Measurements from ENCODE around the gene CDT1. TPM values are rescaled to one million over a fixed set of nuclear protein-coding genes. Genes with fewer than 3 reads are reported as not detected.
"Not testable (repeated sequence)": the region's sequence is repeated elsewhere in the genome, so short reads cannot be mapped to it uniquely, and the experiment has no call there.

CDT1 gene
- total RNA-seq, 3 donors from 2014 or later (not counting 1 experiment from before 2014, with no cell fraction given) = 2.2 to 3.8 (median 2.6) TPM

DNA sequence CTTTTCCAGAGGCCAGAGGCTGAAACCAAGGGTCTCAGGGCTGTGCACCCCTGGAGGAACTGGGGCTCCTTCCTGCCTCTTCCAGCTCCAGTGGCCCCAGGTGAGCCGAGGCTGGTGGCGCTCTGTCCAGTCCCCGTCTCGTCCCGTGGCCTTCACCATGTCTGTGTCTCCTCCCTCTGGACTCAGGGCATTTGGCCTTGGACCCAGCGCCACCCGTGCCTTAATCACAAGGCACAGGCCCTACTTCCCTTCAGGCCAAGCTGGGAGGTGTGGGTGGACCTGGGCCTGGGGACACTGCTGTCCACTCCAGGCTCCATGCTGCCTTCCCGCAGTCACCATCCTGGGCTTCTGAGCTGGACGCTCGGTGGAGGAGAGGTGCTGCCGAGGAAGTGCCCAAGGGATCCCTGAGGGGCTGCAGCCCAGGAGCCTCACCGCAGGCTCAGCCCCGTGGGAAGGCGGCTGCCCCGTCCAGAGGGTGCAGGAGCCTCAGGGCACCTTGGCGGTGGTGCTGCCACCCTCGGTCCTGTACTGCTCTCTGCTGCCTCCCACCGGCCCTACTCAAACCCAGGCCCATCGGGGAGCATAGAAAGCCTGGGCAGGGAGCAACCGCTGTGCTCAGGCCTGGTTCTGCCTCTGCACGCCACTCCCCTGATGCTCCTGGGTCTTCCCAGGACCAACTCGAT, 17.7 kb downstream of the CDT1 start:
- no peaks in the 10 kb centered on the region for H3K36me3 Mint-ChIP-seq
- no peaks in the 10 kb centered on the region for H3K4me1 Mint-ChIP-seq
- no peaks in the 10 kb centered on the region for H3K9me3 Mint-ChIP-seq
- H3K4me3 ChIP-seq (ENCODE audit: low read length) = no peak overlapping the region
- no peak overlapping the region for H3K27ac ChIP-seq (ENCODE audit: low read length)
- WGBS (ENCODE audit: insufficient coverage) = 96% methylated on average over 22 of the region's 22 CpGs
- ATAC-seq = no peak
- H3K4me3 Mint-ChIP-seq = no peak overlapping the region
- no peak for DNase-seq
- no peaks in the 10 kb centered on the region for H3K27me3 ChIP-seq (ENCODE audit: control insufficient read depth, insufficient read depth, low read length)
- no peaks in the 10 kb centered on the region for H3K4me1 ChIP-seq (ENCODE audit: control insufficient read depth, insufficient read depth, low read length)
- peaks cover 18% of the 10 kb centered on the region for H3K36me3 ChIP-seq (ENCODE audit: control insufficient read depth, insufficient read depth, low read length)
- H3K27ac Mint-ChIP-seq = no peak overlapping the region
- no peaks in the 10 kb centered on the region for H3K9me3 ChIP-seq (ENCODE audit: control insufficient read depth, insufficient read depth, low read length)
- intact Hi-C loops (cut with micrococcal nuclease) = no loop called here
- TF ChIP-seq, protein P1, sequence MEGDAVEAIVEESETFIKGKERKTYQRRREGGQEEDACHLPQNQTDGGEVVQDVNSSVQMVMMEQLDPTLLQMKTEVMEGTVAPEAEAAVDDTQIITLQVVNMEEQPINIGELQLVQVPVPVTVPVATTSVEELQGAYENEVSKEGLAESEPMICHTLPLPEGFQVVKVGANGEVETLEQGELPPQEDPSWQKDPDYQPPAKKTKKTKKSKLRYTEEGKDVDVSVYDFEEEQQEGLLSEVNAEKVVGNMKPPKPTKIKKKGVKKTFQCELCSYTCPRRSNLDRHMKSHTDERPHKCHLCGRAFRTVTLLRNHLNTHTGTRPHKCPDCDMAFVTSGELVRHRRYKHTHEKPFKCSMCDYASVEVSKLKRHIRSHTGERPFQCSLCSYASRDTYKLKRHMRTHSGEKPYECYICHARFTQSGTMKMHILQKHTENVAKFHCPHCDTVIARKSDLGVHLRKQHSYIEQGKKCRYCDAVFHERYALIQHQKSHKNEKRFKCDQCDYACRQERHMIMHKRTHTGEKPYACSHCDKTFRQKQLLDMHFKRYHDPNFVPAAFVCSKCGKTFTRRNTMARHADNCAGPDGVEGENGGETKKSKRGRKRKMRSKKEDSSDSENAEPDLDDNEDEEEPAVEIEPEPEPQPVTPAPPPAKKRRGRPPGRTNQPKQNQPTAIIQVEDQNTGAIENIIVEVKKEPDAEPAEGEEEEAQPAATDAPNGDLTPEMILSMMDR (IDR thresholded peaks at IDR 0.05) = no peak
- no peaks in the 10 kb centered on the region for H3K27me3 Mint-ChIP-seq (ENCODE audit: low read depth in 2 of 2)

DNA sequence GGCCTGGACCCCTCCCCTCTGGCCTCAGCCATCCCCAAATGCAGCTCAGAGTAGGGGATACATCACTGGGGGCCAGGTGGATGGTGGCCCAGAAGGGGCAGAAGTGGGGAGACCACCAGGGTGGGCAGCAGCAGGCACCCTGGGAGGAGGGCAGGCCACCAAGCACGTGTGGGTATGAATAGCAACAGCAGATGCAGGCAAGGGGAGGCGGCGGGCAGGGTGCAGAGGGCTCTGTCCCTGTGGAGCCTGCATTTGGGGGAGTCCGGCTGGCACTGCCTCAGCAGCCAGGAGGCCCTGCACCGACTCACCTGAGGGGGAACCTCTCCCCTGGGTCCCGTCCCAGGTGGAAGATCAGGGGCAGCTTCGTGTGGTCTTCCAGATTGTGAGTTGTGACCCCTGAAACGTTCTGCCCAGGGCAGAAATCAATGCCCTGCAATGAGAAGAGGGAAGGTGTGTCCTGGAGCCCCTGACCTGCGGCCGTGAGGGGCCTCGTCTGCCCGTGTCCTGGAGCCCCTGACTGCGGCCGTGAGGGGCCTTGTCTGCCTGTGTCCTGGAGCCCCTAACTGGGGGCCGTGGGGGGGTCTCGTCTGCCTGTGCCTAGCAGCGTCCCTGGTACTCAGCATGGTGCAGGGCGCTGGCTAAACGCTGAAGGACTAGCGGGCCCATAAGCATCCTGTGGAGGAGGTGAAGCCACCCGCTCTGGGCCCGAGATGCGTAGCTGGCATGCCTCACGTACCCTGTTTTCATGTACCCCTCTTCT, 18.9 kb downstream of the CDT1 start:
- H3K4me1 Mint-ChIP-seq = no peaks in the 10 kb centered on the region
- WGBS (ENCODE audit: insufficient coverage) = 94% methylated on average over 24 of the region's 24 CpGs
- no peak overlapping the region for H3K27ac Mint-ChIP-seq
- H3K36me3 Mint-ChIP-seq = no peaks in the 10 kb centered on the region
- Histone ChIP-seq H3K36me3 (ENCODE audit: control insufficient read depth, insufficient read depth, low read length) (peaks cover 18% of the 10 kb centered on the region), H3K4me1 (ENCODE audit: control insufficient read depth, insufficient read depth, low read length) (no peaks in the 10 kb centered on the region), H3K9me3 (ENCODE audit: control insufficient read depth, insufficient read depth, low read length) (no peaks in the 10 kb centered on the region), H3K27ac (ENCODE audit: low read length) (no peak overlapping the region), H3K27me3 (ENCODE audit: control insufficient read depth, insufficient read depth, low read length) (no peaks in the 10 kb centered on the region), H3K4me3 (ENCODE audit: low read length) (no peak overlapping the region)
- H3K9me3 Mint-ChIP-seq = no peaks in the 10 kb centered on the region
- intact Hi-C loops (cut with micrococcal nuclease) = no loop called here
- DNase-seq (no peak), ATAC-seq (no peak)
- TF ChIP-seq, protein P1 (IDR thresholded peaks at IDR 0.05) = no peak
- H3K4me3 Mint-ChIP-seq = no peak overlapping the region
- H3K27me3 Mint-ChIP-seq (ENCODE audit: low read depth in 2 of 2) = no peaks in the 10 kb centered on the region

DNA sequence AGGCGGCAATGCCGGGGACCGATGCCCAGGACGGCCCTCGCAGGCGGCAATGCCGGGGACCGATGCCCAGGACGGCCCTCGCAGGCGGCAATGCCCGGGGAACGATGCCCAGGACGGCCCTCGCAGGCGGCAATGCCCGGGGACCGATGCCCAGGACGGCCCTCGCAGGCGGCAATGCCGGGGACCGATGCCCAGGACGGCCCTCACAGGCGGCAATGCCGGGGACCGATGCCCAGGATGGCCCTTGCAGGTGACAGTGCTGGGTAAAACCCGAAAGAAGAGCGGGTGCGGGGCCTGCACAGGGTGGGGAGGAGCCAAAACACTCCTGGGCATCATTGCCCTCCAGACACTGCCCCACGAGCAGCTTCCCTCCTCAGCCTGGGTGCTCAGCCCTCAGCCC, 20.1 kb downstream of the CDT1 start:
- DNase-seq; H3K27ac Mint-ChIP-seq; ATAC-seq; H3K4me3 Mint-ChIP-seq; H3K27me3 ChIP-seq (ENCODE audit: control insufficient read depth, insufficient read depth, low read length); H3K9me3 ChIP-seq (ENCODE audit: control insufficient read depth, insufficient read depth, low read length); H3K9me3 Mint-ChIP-seq; H3K36me3 Mint-ChIP-seq; H3K4me1 ChIP-seq (ENCODE audit: control insufficient read depth, insufficient read depth, low read length); intact Hi-C loops (cut with micrococcal nuclease); H3K27me3 Mint-ChIP-seq (ENCODE audit: low read depth in 2 of 2); H3K27ac ChIP-seq (ENCODE audit: low read length); H3K4me1 Mint-ChIP-seq; H3K4me3 ChIP-seq (ENCODE audit: low read length): not testable (repeated sequence)
- peaks cover 18% of the 10 kb centered on the region for H3K36me3 ChIP-seq (ENCODE audit: control insufficient read depth, insufficient read depth, low read length)
- WGBS (ENCODE audit: insufficient coverage) = 98% methylated on average over 30 of the region's 31 CpGs

DNA sequence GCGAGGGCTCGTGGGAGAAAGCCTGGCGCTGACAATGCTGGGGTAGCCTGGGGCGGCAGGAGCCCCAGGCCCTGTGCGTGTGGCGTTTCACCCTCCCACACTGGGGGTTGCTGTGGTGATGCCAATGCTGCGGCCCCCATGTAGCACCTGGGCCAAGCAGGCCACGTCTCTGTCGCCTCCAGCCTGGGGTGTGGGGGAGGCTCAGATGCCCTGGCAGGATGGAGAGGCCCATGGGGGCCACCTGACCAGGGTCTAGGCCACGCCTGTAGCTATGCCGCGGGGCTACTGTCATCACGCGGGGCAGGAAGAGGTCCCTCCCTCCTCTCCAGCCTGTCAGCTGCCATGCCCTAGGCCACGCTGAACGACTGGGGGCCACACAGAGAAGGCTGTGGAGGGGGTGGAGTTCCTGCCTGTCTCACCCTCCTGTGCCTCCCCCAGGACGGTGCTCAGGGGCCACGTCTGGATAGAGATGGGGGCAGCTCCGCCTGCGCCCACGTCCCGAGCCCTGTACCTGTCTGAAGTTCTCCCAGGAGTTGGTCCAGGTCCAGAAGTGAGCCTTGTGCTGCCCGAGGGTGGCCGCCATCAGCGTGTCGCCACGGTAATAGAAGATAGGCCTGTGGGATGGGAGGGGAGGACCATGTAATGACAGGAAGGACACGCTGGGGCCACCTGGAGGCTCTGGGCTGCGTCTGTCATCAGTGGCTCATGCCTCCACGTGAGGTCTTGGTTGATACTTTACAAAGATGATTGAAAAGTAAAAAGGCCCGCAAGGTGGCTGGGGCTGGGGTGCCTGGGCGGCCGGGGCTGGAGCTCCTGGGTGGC, 20.9 kb downstream of the CDT1 start:
- TF ChIP-seq, protein P1 (IDR thresholded peaks at IDR 0.05) = no peak
- Histone ChIP-seq H3K36me3 (ENCODE audit: control insufficient read depth, insufficient read depth, low read length) (peaks cover 18% of the 10 kb centered on the region), H3K27ac (ENCODE audit: low read length) (no peak overlapping the region), H3K4me1 (ENCODE audit: control insufficient read depth, insufficient read depth, low read length) (no peaks in the 10 kb centered on the region), H3K4me3 (ENCODE audit: low read length) (no peak overlapping the region), H3K9me3 (ENCODE audit: control insufficient read depth, insufficient read depth, low read length) (no peaks in the 10 kb centered on the region), H3K27me3 (ENCODE audit: control insufficient read depth, insufficient read depth, low read length) (no peaks in the 10 kb centered on the region)
- DNase-seq = no peak
- Mint-ChIP-seq H3K27ac (no peak overlapping the region), H3K4me3 (no peak overlapping the region), H3K36me3 (no peaks in the 10 kb centered on the region), H3K27me3 (ENCODE audit: low read depth in 2 of 2) (no peaks in the 10 kb centered on the region), H3K9me3 (no peaks in the 10 kb centered on the region), H3K4me1 (no peaks in the 10 kb centered on the region)
- WGBS (ENCODE audit: insufficient coverage) = 89% methylated on average over 33 of the region's 33 CpGs
- ATAC-seq = no peak
- intact Hi-C loops (cut with micrococcal nuclease) = no loop called here

Measured in natural killer cell (primary cell).